Measurements from ENCODE around the gene ABHD8. TPM values are rescaled to one million over a fixed set of nuclear protein-coding genes. Genes with fewer than 3 reads are reported as not detected.

Gene ABHD8
- total RNA-seq, 3 donors from 2014 or later (not counting 1 experiment from before 2014, with no cell fraction given) = 7.5 to 10.0 (median 9.7) TPM

GRCh38 chr19:17319473-17320238 is 16.4 kb upstream of the ABHD8 start:
- intact Hi-C loops (cut with micrococcal nuclease) = no loop called here
- Histone ChIP-seq H3K9me3 (ENCODE audit: control insufficient read depth, insufficient read depth, low read length) (no peaks in the 10 kb centered on the region), H3K36me3 (ENCODE audit: control insufficient read depth, insufficient read depth, low read length) (peaks cover 34% of the 10 kb centered on the region), H3K27ac (ENCODE audit: low read length) (no peak overlapping the region), H3K4me1 (ENCODE audit: control insufficient read depth, insufficient read depth, low read length) (peaks cover 2% of the 10 kb centered on the region), H3K27me3 (ENCODE audit: control insufficient read depth, insufficient read depth, low read length) (no peaks in the 10 kb centered on the region), H3K4me3 (ENCODE audit: low read length) (no peak overlapping the region)
- Mint-ChIP-seq H3K36me3 (no peaks in the 10 kb centered on the region), H3K27me3 (ENCODE audit: low read depth in 2 of 2) (no peaks in the 10 kb centered on the region), H3K4me1 (no peaks in the 10 kb centered on the region), H3K4me3 (no peak overlapping the region), H3K27ac (no peak overlapping the region), H3K9me3 (no peaks in the 10 kb centered on the region)
- WGBS (ENCODE audit: insufficient coverage) = 95% methylated on average over 39 of the region's 40 CpGs
- TF ChIP-seq CTCF (IDR thresholded peaks at IDR 0.05) = no peak
- DNase-seq (no peak), ATAC-seq (no peak)

GRCh38 chr19:17318966-17319365 is 15.7 kb upstream of the ABHD8 start:
- DNase-seq = no peak
- H3K4me3 Mint-ChIP-seq = no peak overlapping the region
- no peaks in the 10 kb centered on the region for H3K9me3 ChIP-seq (ENCODE audit: control insufficient read depth, insufficient read depth, low read length)
- no peaks in the 10 kb centered on the region for H3K27me3 ChIP-seq (ENCODE audit: control insufficient read depth, insufficient read depth, low read length)
- 70% methylated on average over 6 of the region's 6 CpGs for WGBS (ENCODE audit: insufficient coverage)
- H3K27ac ChIP-seq (ENCODE audit: low read length) = no peak overlapping the region
- intact Hi-C loops (cut with micrococcal nuclease) = no loop called here
- no peak overlapping the region for H3K27ac Mint-ChIP-seq
- no peak overlapping the region for H3K4me3 ChIP-seq (ENCODE audit: low read length)
- H3K36me3 ChIP-seq (ENCODE audit: control insufficient read depth, insufficient read depth, low read length) = peaks cover 41% of the 10 kb centered on the region
- H3K4me1 Mint-ChIP-seq = no peaks in the 10 kb centered on the region
- peaks cover 2% of the 10 kb centered on the region for H3K4me1 ChIP-seq (ENCODE audit: control insufficient read depth, insufficient read depth, low read length)
- H3K27me3 Mint-ChIP-seq (ENCODE audit: low read depth in 2 of 2) = no peaks in the 10 kb centered on the region
- H3K9me3 Mint-ChIP-seq = no peaks in the 10 kb centered on the region
- no peaks in the 10 kb centered on the region for H3K36me3 Mint-ChIP-seq
- no peak for TF ChIP-seq CTCF (IDR thresholded peaks at IDR 0.05)
- no peak for ATAC-seq

- WGBS (ENCODE audit: insufficient coverage) = 97% methylated on average over 19 of the region's 19 CpGs
- TF ChIP-seq CTCF (IDR thresholded peaks at IDR 0.05) = no peak
- Mint-ChIP-seq H3K36me3 (no peaks in the 10 kb centered on the region), H3K9me3 (no peaks in the 10 kb centered on the region), H3K27ac (no peak overlapping the region), H3K4me1 (peaks cover 17 to 28% of the 10 kb centered on the region in 2 donors), H3K27me3 (ENCODE audit: low read depth in 2 of 2) (no peaks in the 10 kb centered on the region), H3K4me3 (no peak overlapping the region)
- no peak for DNase-seq
- H3K4me1 ChIP-seq (ENCODE audit: control insufficient read depth, insufficient read depth, low read length) = peaks cover 13% of the 10 kb centered on the region
- H3K9me3 ChIP-seq (ENCODE audit: control insufficient read depth, insufficient read depth, low read length) = no peaks in the 10 kb centered on the region
- no peak overlapping the region for H3K27ac ChIP-seq (ENCODE audit: low read length)
- ATAC-seq = no peak
- H3K27me3 ChIP-seq (ENCODE audit: control insufficient read depth, insufficient read depth, low read length) = no peaks in the 10 kb centered on the region
- no peak overlapping the region for H3K4me3 ChIP-seq (ENCODE audit: low read length)
- intact Hi-C loops (cut with micrococcal nuclease) = no loop called here
- peaks cover 24% of the 10 kb centered on the region for H3K36me3 ChIP-seq (ENCODE audit: control insufficient read depth, insufficient read depth, low read length)
These were observed 10.9 kb upstream of the ABHD8 start for GRCh38 chr19:17314007-17314593.
